T-helper 1 cell treated with Interleukin-12 subunit alpha and Interleukin-12 subunit beta and Interleukin-4 antibody, amounts not matched to agents 30 μg/mL and 1 μg/mL, for 36 hours (primary cell): ENCODE results near the gene NEK4.
A peak's percentile ranks its signal among the peaks of the same experiment; 100 is the strongest.
"Not testable (repeated sequence)": the region's sequence is repeated elsewhere in the genome, so short reads cannot be mapped to it uniquely, and the experiment has no call there.

ENCODE experiments used
- H3K27ac Mint-ChIP-seq: one replicate; pipeline ENCODE4 v1.8.0; 2021; ENCODE audit warnings: mild to moderate bottlenecking, mixed read lengths
- H3K27me3 Mint-ChIP-seq: one replicate; pipeline ENCODE4 v1.8.0; 2021; ENCODE audit warnings: low read depth, mixed read lengths
- H3K36me3 Mint-ChIP-seq: one replicate; pipeline ENCODE4 v1.8.0; 2021; ENCODE audit warnings: low read depth, mixed read lengths
- H3K4me1 Mint-ChIP-seq: one replicate; pipeline ENCODE4 v1.8.0; 2021; ENCODE audit warnings: low read depth, mixed read lengths
- H3K4me3 Mint-ChIP-seq: one replicate; pipeline ENCODE4 v1.8.0; 2021; ENCODE audit warnings: mild to moderate bottlenecking, moderate library complexity, mixed read lengths
- H3K9me3 Mint-ChIP-seq: one replicate; pipeline ENCODE4 v1.8.0; 2021; ENCODE audit warnings: mixed read lengths

Gene NEK4

GRCh38 chr3:52678265-52679198 lies 92.2 kb downstream of the NEK4 start:
- Mint-ChIP-seq H3K36me3 (peaks cover 43% of the 10 kb centered on the region), H3K4me1 (peaks cover 30% of the 10 kb centered on the region), H3K4me3 (no peak overlapping the region), H3K27me3 (no peaks in the 10 kb centered on the region), H3K27ac (no peak overlapping the region), H3K9me3 (no peaks in the 10 kb centered on the region)

GRCh38 chr3:52676201-52676600 lies 94.5 kb downstream of the NEK4 start:
- Mint-ChIP-seq H3K36me3 (peaks cover 50% of the 10 kb centered on the region), H3K4me1 (peaks cover 26% of the 10 kb centered on the region)
- not testable (repeated sequence) for H3K9me3 Mint-ChIP-seq, H3K27me3 Mint-ChIP-seq, H3K4me3 Mint-ChIP-seq, H3K27ac Mint-ChIP-seq

- peak overlapping the region; percentile 10 for H3K27ac Mint-ChIP-seq
- H3K4me3 Mint-ChIP-seq = no peak overlapping the region
- peaks cover 43% of the 10 kb centered on the region for H3K36me3 Mint-ChIP-seq
- H3K9me3 Mint-ChIP-seq = no peaks in the 10 kb centered on the region
- H3K4me1 Mint-ChIP-seq = peaks cover 29% of the 10 kb centered on the region
- H3K27me3 Mint-ChIP-seq = no peaks in the 10 kb centered on the region
Measured at GRCh38 chr3:52671676-52672075, 99.1 kb downstream of the NEK4 start.

GRCh38 chr3:52670621-52671521 lies 99.9 kb downstream of the NEK4 start:
- Mint-ChIP-seq H3K9me3 (no peaks in the 10 kb centered on the region), H3K36me3 (peaks cover 40% of the 10 kb centered on the region), H3K27ac (peak overlapping the region; percentile 93), H3K4me1 (peaks cover 29% of the 10 kb centered on the region), H3K27me3 (no peaks in the 10 kb centered on the region), H3K4me3 (peak overlapping the region; percentile 64)

GRCh38 chr3:52663098-52663497 lies 107.6 kb downstream of the NEK4 start:
- Mint-ChIP-seq H3K9me3 (no peaks in the 10 kb centered on the region), H3K27me3 (no peaks in the 10 kb centered on the region), H3K27ac (no peak overlapping the region), H3K4me3 (no peak overlapping the region), H3K4me1 (no peaks in the 10 kb centered on the region), H3K36me3 (peaks cover 36% of the 10 kb centered on the region)

GRCh38 chr3:52660046-52660445 lies 110.7 kb downstream of the NEK4 start:
- no peaks in the 10 kb centered on the region for H3K4me1 Mint-ChIP-seq
- H3K27me3 Mint-ChIP-seq = no peaks in the 10 kb centered on the region
- peaks cover 42% of the 10 kb centered on the region for H3K36me3 Mint-ChIP-seq
- H3K9me3 Mint-ChIP-seq = no peaks in the 10 kb centered on the region
- H3K4me3 Mint-ChIP-seq = no peak overlapping the region
- H3K27ac Mint-ChIP-seq = no peak overlapping the region
